GM18505 (cell line): ENCODE data around the gene CHST11.
"Not testable (repeated sequence)": the region's sequence is repeated elsewhere in the genome, so short reads cannot be mapped to it uniquely, and the experiment has no call there.

Experiments used
- ATAC-seq: cut with Tn5 transposase; IDR thresholded peaks from one replicate; pipeline ENCODE4 v1.9.1; 2021; ENCODE audit not compliant: unreplicated experiment
- POLR2A ChIP-seq: IDR thresholded peaks from 4 replicates; pipeline ENCODE4 v1.6.1; 2011; ENCODE audit warnings: borderline replicate concordance; ENCODE audit not compliant: insufficient read depth, insufficient read length; ENCODE audit errors: extremely low read depth

The CHST11 gene

DNA sequence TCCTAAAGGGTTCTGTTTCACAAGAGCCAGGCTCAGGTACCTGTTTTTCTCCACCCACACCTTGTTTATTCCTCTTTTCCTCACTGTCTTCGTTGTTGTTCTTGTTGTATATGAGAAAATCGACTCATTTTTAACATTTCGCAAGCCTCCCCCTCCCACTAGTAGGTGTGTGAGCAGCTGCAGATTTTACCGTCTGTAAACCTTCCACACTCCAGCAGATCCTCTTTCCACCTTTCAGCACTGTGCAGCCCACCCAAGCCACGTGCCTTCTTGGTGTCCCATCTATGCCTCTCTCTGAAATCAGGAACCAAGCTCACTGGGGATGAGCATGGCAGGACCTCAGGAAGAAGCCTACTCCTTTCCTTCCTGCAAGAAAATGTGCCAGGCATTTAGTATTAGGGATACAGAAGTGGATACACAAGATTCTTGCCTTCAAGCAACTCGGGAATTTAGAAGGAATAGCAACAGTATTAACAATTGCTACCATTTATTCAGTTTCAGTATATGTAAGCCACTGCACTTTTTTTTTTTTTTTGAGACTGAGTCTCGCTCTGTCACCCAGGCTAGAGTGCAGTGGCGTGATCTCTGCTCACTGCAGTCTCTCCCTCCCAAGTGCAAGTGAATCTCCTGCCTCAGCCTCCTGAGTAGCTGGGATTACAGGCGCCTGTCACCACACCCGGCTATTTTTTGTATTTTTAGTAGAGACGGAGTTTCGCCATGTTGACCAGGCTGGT lies 113.6 kb downstream of the CHST11 start:
- ATAC-seq = peak; percentile 10
- TF ChIP-seq POLR2A = no peak

DNA sequence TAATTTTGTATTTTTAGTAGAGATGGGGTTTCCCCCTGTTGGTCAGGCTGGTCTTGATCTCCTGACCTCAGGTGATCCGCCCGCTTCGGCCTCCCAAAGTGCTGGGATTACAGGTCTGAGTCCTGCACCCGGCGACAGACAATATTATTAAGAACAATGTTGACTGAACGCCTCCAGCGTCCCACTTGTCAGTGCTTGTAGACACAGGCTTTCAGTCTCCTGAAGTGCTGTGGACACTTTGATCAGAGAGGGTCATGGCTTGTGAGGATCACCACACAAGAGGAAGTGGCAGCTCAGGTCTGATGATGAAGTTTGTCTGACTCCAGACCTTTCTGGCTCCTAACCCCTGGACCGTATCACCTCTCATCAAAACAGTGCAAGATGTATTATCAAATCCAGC lies 114.6 kb downstream of the CHST11 start:
- TF ChIP-seq POLR2A = no peak
- peak; percentile 39 for ATAC-seq

DNA sequence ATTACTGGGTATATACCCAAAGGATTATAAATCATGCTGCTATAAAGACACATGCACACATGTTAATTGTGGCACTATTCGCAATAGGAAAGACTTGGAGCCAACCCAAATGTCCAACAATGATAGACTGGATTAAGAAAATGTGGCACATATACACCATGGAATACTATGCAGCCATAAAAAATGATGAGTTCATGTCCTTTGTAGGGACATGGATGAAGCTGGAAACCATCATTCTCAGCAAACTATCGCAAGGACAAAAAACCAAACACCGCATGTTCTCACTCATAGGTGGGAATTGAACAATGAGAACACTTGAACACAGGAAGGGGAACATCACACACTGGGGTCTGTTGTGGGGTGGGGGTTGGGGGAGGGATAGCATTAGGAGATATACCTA lies 117.6 kb downstream of the CHST11 start:
- ATAC-seq = not testable (repeated sequence)

DNA sequence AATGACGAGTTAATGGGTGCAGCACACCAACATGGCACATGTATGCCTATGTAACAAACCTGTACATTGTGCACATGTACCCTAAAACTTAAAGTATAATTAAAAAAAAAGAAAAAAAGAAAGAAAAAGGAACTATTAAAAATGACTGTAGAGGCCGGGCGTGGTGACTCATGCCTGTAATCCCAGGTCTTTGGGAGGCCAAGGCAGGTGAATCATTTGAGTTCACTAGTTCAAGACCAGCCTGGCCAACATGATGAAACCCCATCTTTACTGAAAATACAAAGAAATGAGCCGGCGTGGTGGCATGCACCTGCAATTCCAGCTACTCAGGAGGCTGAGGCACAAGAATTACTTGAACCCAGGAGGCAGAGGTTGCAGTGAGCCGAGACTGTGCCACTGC lies 118.0 kb downstream of the CHST11 start:
- ATAC-seq = not testable (repeated sequence)

GRCh38 chr12:104575442-104576186 lies 118.9 kb downstream of the CHST11 start:
- no peak for TF ChIP-seq POLR2A
- no peak for ATAC-seq

DNA sequence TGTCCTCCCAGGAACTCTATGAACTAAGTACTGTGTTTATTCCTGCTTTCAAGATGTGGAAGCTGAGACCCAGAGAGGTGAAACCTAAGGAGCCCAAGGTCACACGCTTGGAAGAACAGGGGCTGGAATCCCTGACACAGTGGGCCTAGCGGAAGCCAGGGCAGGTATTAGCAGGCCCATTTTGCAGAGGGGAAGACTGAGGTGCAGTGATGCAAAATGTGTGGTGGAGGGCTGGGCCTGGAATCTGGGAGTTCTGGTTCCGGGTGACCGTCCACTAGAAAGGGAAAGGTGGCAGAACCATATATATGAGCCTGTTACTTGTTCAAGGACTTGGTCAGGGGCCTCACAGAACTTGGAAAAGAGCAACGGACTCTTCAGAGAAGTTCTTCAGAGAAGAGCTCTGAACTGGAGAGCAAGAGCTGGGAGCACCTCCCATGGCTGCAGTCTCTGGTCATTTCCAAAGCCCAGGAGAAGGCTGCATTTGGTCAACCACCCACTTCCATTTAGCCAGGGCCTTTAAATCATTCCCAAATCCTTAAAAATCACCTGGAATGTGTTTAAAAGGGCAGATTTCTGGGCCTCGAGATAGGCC lies 119.5 kb downstream of the CHST11 start:
- TF ChIP-seq POLR2A = no peak
- ATAC-seq = no peak

- ATAC-seq = no peak
- no peak for TF ChIP-seq POLR2A
Observed at GRCh38 chr12:104576980-104577580, 120.3 kb downstream of the CHST11 start.

DNA sequence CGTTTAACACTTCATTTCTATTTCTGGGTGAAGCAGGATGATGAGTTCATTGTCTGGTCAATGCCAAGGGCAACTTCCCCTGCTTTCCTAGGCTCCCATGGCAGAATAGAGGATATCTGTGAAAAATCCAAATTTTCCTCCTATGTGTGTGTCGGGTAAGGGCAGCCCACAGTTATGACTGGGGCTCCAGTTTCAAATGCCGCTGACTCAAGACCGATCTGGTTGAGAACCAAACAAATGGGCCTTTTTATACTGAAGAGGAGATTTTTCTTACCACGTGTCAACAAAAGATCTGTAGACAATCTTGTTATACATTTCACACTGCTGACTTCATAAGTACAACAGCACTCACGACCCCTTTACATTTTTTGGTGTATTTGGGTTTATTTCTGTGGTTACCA lies 120.8 kb downstream of the CHST11 start:
- ATAC-seq = no peak
- TF ChIP-seq POLR2A = no peak

GRCh38 chr12:104578453-104578852 lies 121.7 kb downstream of the CHST11 start:
- no peak for ATAC-seq
- TF ChIP-seq POLR2A = no peak

GRCh38 chr12:104579718-104580495 lies 123.2 kb downstream of the CHST11 start:
- no peak for TF ChIP-seq POLR2A
- peak; percentile 42 for ATAC-seq

DNA sequence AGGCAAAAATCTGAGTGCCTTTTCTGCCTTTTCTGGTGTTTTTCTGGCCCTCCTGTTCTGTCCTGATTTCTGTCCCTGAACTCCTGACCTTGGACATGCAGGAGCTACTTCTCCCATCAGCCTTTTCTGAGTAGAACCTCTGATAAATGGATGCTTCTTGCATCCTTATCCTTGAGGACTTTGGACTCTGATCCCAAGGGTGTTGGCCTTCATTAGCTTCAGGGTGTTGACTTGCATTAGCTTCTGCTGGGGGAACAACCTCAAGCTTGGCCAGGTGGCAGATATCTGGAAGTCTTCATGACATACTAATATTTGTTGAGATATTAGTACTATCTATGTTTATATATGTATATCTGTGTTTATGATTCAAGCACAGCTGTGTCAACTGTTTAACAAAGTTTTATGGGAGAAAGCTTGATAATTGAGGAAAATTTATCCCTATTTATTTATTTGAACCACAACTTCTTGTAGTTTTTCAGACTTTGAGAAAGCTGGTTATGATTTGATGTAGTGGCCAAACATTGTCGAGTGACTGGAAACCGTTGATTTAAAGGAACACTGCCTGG lies 124.3 kb downstream of the CHST11 start:
- no peak for ATAC-seq
- TF ChIP-seq POLR2A = no peak

- peak; percentile 79 for ATAC-seq
- TF ChIP-seq POLR2A = no peak
Observed at GRCh38 chr12:104582739-104583138, 126.0 kb downstream of the CHST11 start.

DNA sequence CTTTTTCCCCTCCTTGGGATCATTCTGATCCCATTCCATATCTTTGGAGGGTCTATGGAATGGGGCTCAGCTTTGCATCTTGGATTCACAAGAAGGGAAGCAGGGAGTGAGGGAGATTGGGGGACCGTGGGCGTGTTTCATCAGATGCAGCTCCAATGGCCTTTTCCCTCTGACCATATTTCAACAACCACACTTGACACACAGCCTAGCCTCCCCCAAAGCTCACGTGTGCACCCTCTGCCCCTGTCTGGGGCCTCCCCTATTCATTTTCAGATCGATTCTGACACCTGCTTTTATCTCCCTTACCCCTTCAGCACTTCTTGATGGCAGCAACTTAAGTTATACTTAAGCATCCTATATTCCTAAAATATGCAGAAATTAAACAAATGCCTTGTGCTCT lies 126.6 kb downstream of the CHST11 start:
- no peak for TF ChIP-seq POLR2A
- no peak for ATAC-seq
